GM12892 (cell line): ENCODE data around the gene CPLX1.

ENCODE experiments used
- DNase-seq: peaks from one replicate; pipeline ENCODE4 v3.0.0; 2011; ENCODE audit not compliant: insufficient read length
- FAIRE-seq: peaks from 2 replicates; lab custom pipeline; 2011; peaks lifted over from hg19 to GRCh38; lab: Jason Lieb, UNC
- POLR2A ChIP-seq: IDR thresholded peaks from 2 replicates; pipeline ENCODE4 v1.6.1; 2011; ENCODE audit warnings: low read depth, low read length, control low read depth
- POLR2AphosphoS5 ChIP-seq: IDR thresholded peaks from 2 replicates; pipeline ENCODE4 v1.6.1; 2011; ENCODE audit warnings: low read depth, low read length, control low read depth
- TAF1 ChIP-seq: IDR thresholded peaks from 2 replicates; pipeline ENCODE4 v1.6.1; 2011; ENCODE audit warnings: low read depth, mild to moderate bottlenecking, control low read depth, low read length, borderline replicate concordance

Gene CPLX1

GRCh38 chr4:866068-866760 is 40.3 kb upstream of the CPLX1 start:
- FAIRE-seq = no peak
- DNase-seq = no peak
- no peak for TF ChIP-seq POLR2A
- TF ChIP-seq POLR2AphosphoS5 = no peak
- no peak for TF ChIP-seq TAF1

- DNase-seq (no peak), FAIRE-seq (no peak)
- TF ChIP-seq POLR2A = no peak
- no peak for TF ChIP-seq TAF1
- TF ChIP-seq POLR2AphosphoS5 = no peak
Measured at GRCh38 chr4:865572-865971, 39.6 kb upstream of the CPLX1 start.

GRCh38 chr4:865121-865465 is 39.2 kb upstream of the CPLX1 start:
- TF ChIP-seq POLR2A (no peak), TAF1 (no peak), POLR2AphosphoS5 (no peak)
- FAIRE-seq = no peak
- no peak for DNase-seq

GRCh38 chr4:864456-865120 is 38.7 kb upstream of the CPLX1 start:
- FAIRE-seq (no peak), DNase-seq (no peak)
- no peak for TF ChIP-seq POLR2A
- TF ChIP-seq TAF1 = no peak
- no peak for TF ChIP-seq POLR2AphosphoS5

- FAIRE-seq (no peak), DNase-seq (no peak)
- TF ChIP-seq TAF1 = no peak
- TF ChIP-seq POLR2AphosphoS5 = no peak
- no peak for TF ChIP-seq POLR2A
Measured at GRCh38 chr4:860561-860960, 34.6 kb upstream of the CPLX1 start.

GRCh38 chr4:859496-859895 is 33.6 kb upstream of the CPLX1 start:
- TF ChIP-seq POLR2AphosphoS5 (no peak), POLR2A (no peak), TAF1 (no peak)
- FAIRE-seq (no peak), DNase-seq (no peak)

- TF ChIP-seq TAF1 = no peak
- TF ChIP-seq POLR2AphosphoS5 = no peak
- TF ChIP-seq POLR2A = no peak
- DNase-seq = no peak
- no peak for FAIRE-seq
Measured at GRCh38 chr4:858831-859451, 33.0 kb upstream of the CPLX1 start.

- no peak for DNase-seq
- no peak for FAIRE-seq
- TF ChIP-seq TAF1 (no peak), POLR2A (no peak), POLR2AphosphoS5 (no peak)
Measured at GRCh38 chr4:858041-858481, 32.1 kb upstream of the CPLX1 start.

GRCh38 chr4:857461-857860 is 31.5 kb upstream of the CPLX1 start:
- no peak for TF ChIP-seq TAF1
- no peak for TF ChIP-seq POLR2AphosphoS5
- no peak for TF ChIP-seq POLR2A
- DNase-seq = no peak
- FAIRE-seq = no peak

- DNase-seq (no peak), FAIRE-seq (no peak)
- TF ChIP-seq POLR2AphosphoS5 (peak; percentile 27; the same call in 1 of the 2 replicates), TAF1 (no peak)
Measured at GRCh38 chr4:856225-856901, 30.4 kb upstream of the CPLX1 start.

- TF ChIP-seq POLR2AphosphoS5 (no peak), TAF1 (no peak), POLR2A (no peak)
- FAIRE-seq (no peak), DNase-seq (no peak)
Measured at GRCh38 chr4:855880-856224, 29.9 kb upstream of the CPLX1 start.
